ENCODE data around the gene FAN1. TPM values are rescaled to one million over a fixed set of nuclear protein-coding genes. Genes with fewer than 3 reads are reported as not detected.

Gene FAN1
- total RNA-seq, 1 donor from 2014 or later = 35.3 TPM

GRCh38 chr15:30992249-30992864 is 88.6 kb downstream of the FAN1 start:
- H3K27me3 Mint-ChIP-seq (ENCODE audit: insufficient read depth, low read depth) = no peaks in the 10 kb centered on the region
- TF ChIP-seq CTCF (IDR thresholded peaks at IDR 0.05) (no peak), EZH2 (IDR thresholded peaks at IDR 0.05) (no peak), EZH2phosphoT487 (IDR thresholded peaks at IDR 0.05) (no peak)
- H3K79me2 ChIP-seq (ENCODE audit: low read depth) = peaks cover 10% of the 10 kb centered on the region
- peak overlapping the region; percentile 79 for H3K4me2 ChIP-seq
- peaks cover 25% of the 10 kb centered on the region for H3F3A ChIP-seq (ENCODE audit: low read depth)
- no peaks in the 10 kb centered on the region for H3K36me3 ChIP-seq
- no peaks in the 10 kb centered on the region for H3K36me3 Mint-ChIP-seq
- H3K9me3 ChIP-seq (ENCODE audit: low read depth) = no peaks in the 10 kb centered on the region
- peaks cover 4% of the 10 kb centered on the region for H3K27me3 ChIP-seq
- H3K9ac ChIP-seq = peak overlapping the region; percentile 23
- peak overlapping the region; percentile 97 for H3K4me3 ChIP-seq
- H3K4me1 Mint-ChIP-seq = peaks cover 13% of the 10 kb centered on the region
- no peak overlapping the region for H3K27ac ChIP-seq
- no peaks in the 10 kb centered on the region for H4K20me1 ChIP-seq (ENCODE audit: low read depth)
- H3K4me3 Mint-ChIP-seq = peak overlapping the region; percentile 87
- peak overlapping the region; percentile 90 for H2AFZ ChIP-seq (replicated peaks)
- DNase-seq (ENCODE audit: low spot score) = no peak
- no peaks in the 10 kb centered on the region for H3K9me3 Mint-ChIP-seq
- peaks cover 10% of the 10 kb centered on the region for H3K4me1 ChIP-seq
- peak overlapping the region; percentile 84 for H3K27ac Mint-ChIP-seq

Small RNA genes within 50 kb of the gene (small RNA-seq; reads per million reads assigned to genes)
- not detected for gene RNU6-466P

Other genes starting within 250 kb of the FAN1 start
- gene MTMR10, start 87.7 kb downstream of the FAN1 start, total RNA-seq (ENCODE audit: low replicate concordance) = 8.8 and 18.7 TPM in 2 replicates
- not detected in 2 replicates for gene TRPM1, start 197.8 kb downstream of the FAN1 start, total RNA-seq (ENCODE audit: low replicate concordance)

Measured in neural progenitor cell (in vitro differentiated cells).